ENCODE data around the gene SPIRE2. TPM values are rescaled to one million over a fixed set of nuclear protein-coding genes. Genes with fewer than 3 reads are reported as not detected.

Gene SPIRE2
- total RNA-seq, 4 donors from 2014 or later, result 3.4 to 9.6 (median 4.3) TPM

GRCh38 chr16:89859615-89860007 lies 31.3 kb downstream of the SPIRE2 start:
- Histone ChIP-seq H3K9me3 (no peaks in the 10 kb centered on the region), H3K27ac (no peak overlapping the region), H3K4me1 (peaks cover 0 to 22% (median 10%) of the 10 kb centered on the region in 3 donors), H3K27me3 (no peaks in the 10 kb centered on the region), H3K4me3 (no peak overlapping the region), H3K36me3 (no peaks in the 10 kb centered on the region)
- intact Hi-C loops (cut with DNase I), result loop anchor here (5.0 kb wide), 1 partner anchor 152 kb away; no protein-coding TSS in a partner anchor
- DNase-seq, result no peak
- 89 to 93% methylated on average over 11 to 13 of the region's 16 CpGs for WGBS, 2 donors
- no peak for TF ChIP-seq CTCF (IDR thresholded peaks at IDR 0.05)
- no peak for TF ChIP-seq POLR2A (IDR thresholded peaks at IDR 0.05)

- no peak for DNase-seq
- no peaks in the 10 kb centered on the region for H3K36me3 ChIP-seq
- intact Hi-C loops (cut with DNase I), result no loop called here
- 0 to 82% methylated on average over 1 to 3 of the region's 28 CpGs for WGBS, 2 donors
- H3K4me3 ChIP-seq, result no peak overlapping the region
- TF ChIP-seq CTCF (IDR thresholded peaks at IDR 0.05) (peak; percentile 93 to 99 (median 97)), POLR2A (IDR thresholded peaks at IDR 0.05) (no peak)
- H3K27me3 ChIP-seq, result no peaks in the 10 kb centered on the region
- H3K4me1 ChIP-seq, result peaks cover 0 to 28% (median 10%) of the 10 kb centered on the region in 3 donors
- no peaks in the 10 kb centered on the region for H3K9me3 ChIP-seq
- H3K27ac ChIP-seq, result no peak overlapping the region
Measured at GRCh38 chr16:89860747-89861304, 32.6 kb downstream of the SPIRE2 start.

- H3K27ac ChIP-seq, result no peak overlapping the region
- no peak overlapping the region for H3K4me3 ChIP-seq
- 88 to 96% methylated on average over 8 of the region's 12 CpGs for WGBS, 2 donors
- H3K36me3 ChIP-seq, result no peaks in the 10 kb centered on the region
- DNase-seq, result no peak
- TF ChIP-seq POLR2A (IDR thresholded peaks at IDR 0.05) (no peak), CTCF (IDR thresholded peaks at IDR 0.05) (no peak)
- intact Hi-C loops (cut with DNase I), result no loop called here
- peaks cover 0 to 28% (median 10%) of the 10 kb centered on the region in 3 donors for H3K4me1 ChIP-seq
- no peaks in the 10 kb centered on the region for H3K27me3 ChIP-seq
- H3K9me3 ChIP-seq, result no peaks in the 10 kb centered on the region
Measured at GRCh38 chr16:89861648-89862047, 33.4 kb downstream of the SPIRE2 start.

- H3K27ac ChIP-seq, result peak overlapping the region in 1 of 4 donors; percentile 64
- no peaks in the 10 kb centered on the region for H3K27me3 ChIP-seq
- peaks cover 0 to under 1% (median 0%) of the 10 kb centered on the region in 3 donors for H3K36me3 ChIP-seq
- peaks cover 0 to 28% (median 10%) of the 10 kb centered on the region in 3 donors for H3K4me1 ChIP-seq
- DNase-seq, result no peak
- intact Hi-C loops (cut with DNase I), result no loop called here
- TF ChIP-seq CTCF (IDR thresholded peaks at IDR 0.05) (no peak), POLR2A (IDR thresholded peaks at IDR 0.05) (no peak)
- 94 to 97% methylated on average over 3 to 4 of the region's 6 CpGs for WGBS, 2 donors
- H3K9me3 ChIP-seq, result peaks cover 0 to 1% (median 1%) of the 10 kb centered on the region in 3 donors
- H3K4me3 ChIP-seq, result no peak overlapping the region
Measured at GRCh38 chr16:89862732-89863131, 34.5 kb downstream of the SPIRE2 start.

GRCh38 chr16:89863741-89864526 lies 35.7 kb downstream of the SPIRE2 start:
- TF ChIP-seq POLR2A (IDR thresholded peaks at IDR 0.05) (no peak), CTCF (IDR thresholded peaks at IDR 0.05) (no peak)
- DNase-seq, result no peak
- peaks cover 0 to 6% (median 6%) of the 10 kb centered on the region in 3 donors for H3K9me3 ChIP-seq
- H3K27ac ChIP-seq, result peak overlapping the region; percentile 40 to 79 (median 65)
- peaks cover 0 to 28% (median 10%) of the 10 kb centered on the region in 3 donors for H3K4me1 ChIP-seq
- intact Hi-C loops (cut with DNase I), result no loop called here
- peaks cover 0 to 6% (median 0%) of the 10 kb centered on the region in 3 donors for H3K36me3 ChIP-seq
- no peak overlapping the region for H3K4me3 ChIP-seq
- WGBS, 2 donors, result 35 to 39% methylated on average over 13 to 16 of the region's 21 CpGs
- H3K27me3 ChIP-seq, result no peaks in the 10 kb centered on the region
